ENCODE data around the gene SORBS1.

Gene SORBS1

DNA sequence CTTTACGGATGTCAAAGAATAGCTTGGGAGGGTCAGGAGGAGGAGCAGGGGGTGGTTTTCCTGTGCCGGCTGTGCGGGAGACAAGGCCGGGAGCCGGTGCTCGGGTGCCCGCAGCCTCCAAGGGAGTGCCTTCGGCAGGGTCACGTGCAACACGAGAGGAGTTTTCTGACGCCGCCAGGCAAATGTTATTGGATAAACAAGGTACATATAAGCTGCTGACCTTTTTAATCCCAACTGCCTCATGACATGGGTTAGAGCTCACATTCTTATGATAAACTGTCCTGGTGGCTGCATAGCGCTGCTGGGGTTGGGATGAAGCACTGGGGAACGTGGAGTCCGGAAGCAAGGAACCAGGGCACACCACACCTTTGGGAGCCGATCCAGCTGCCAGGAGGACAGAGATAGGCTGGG is 145.5 kb downstream of the SORBS1 start:
- Histone ChIP-seq H3K79me2 (ENCODE audit: control insufficient read depth, insufficient read depth, low read length, poor library complexity) (no peaks in the 10 kb centered on the region), H3K4me3 (ENCODE audit: low read depth, low read length) (no peak overlapping the region), H3K36me3 (ENCODE audit: control insufficient read depth in 1 of 2, insufficient read depth in 2 of 2, low read length in 2 of 2) (no peaks in the 10 kb centered on the region), H3K9me3 (ENCODE audit: insufficient read depth, low read depth, low read length) (no peaks in the 10 kb centered on the region), H3K27me3 (ENCODE audit: insufficient read depth, low read length) (no peaks in the 10 kb centered on the region), H3K23ac (ENCODE audit: low read length) (no peak overlapping the region), H2BK120ac (ENCODE audit: insufficient read depth, low read length, poor library complexity) (no peak overlapping the region), H3K14ac (ENCODE audit: low read length) (no peak overlapping the region), H3K4ac (ENCODE audit: low read depth, low read length) (no peak overlapping the region), H3K4me1 (ENCODE audit: control insufficient read depth in 1 of 2, insufficient read depth in 2 of 2, low read length in 2 of 2) (no peaks in the 10 kb centered on the region), H3K4me2 (ENCODE audit: low read length) (no peak overlapping the region), H3K27ac (ENCODE audit: low read depth, low read length) (no peak overlapping the region), H2AFZ (ENCODE audit: insufficient read depth, low read length, poor library complexity) (no peak overlapping the region), H2AK5ac (ENCODE audit: low read length) (no peak overlapping the region), H4K91ac (ENCODE audit: low read depth, low read length) (no peak overlapping the region), H3K18ac (ENCODE audit: low read length) (no peak overlapping the region), H2BK5ac (ENCODE audit: low read depth, low read length, poor library complexity) (no peak overlapping the region), H4K8ac (ENCODE audit: low read depth, low read length) (no peak overlapping the region), H3K79me1 (ENCODE audit: low read length) (no peaks in the 10 kb centered on the region), H3K9ac (ENCODE audit: low read length) (no peak overlapping the region), H4K12ac (ENCODE audit: low read depth, low read length) (no peak overlapping the region), H2BK12ac (ENCODE audit: low read length) (no peak overlapping the region)
- DNase-seq: peak in 1 of 2 donors; percentile 47
- no CpG with 5 or more reads among the region's 16 CpGs for WGBS (ENCODE audit: extremely low coverage, insufficient coverage, insufficient read length)

DNA sequence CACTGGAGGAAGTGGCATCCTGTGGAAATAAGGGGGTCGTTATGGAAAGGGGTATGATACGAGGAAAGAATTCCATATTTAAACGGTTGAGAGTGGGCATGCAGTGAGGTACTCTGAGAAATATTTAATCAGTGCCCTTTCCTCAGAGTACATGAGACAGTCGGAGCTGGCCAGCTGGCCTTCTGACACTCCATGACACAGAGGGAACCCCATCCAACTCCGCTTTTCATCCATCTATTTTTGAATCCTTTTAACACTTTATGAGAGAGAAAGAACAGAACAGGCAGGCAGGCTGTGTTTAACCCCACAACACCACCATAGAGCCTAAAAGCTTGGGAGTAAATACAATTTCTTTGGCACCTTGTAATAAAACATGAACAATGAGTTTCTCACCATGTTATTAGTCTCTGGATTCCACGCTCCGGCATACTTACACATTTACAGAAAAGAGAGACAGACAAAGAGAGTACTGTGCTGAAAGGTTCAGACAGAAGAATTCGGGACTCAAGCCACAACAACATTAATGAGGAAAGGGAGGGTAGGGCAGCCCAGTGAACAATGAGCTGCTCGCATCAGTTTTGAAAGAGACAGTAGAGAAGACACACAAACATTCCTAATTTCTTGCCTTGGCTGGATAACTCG is 146.2 kb downstream of the SORBS1 start:
- WGBS (ENCODE audit: extremely low coverage, insufficient coverage, insufficient read length): 100% methylated on average over 3 of the region's 10 CpGs

DNA sequence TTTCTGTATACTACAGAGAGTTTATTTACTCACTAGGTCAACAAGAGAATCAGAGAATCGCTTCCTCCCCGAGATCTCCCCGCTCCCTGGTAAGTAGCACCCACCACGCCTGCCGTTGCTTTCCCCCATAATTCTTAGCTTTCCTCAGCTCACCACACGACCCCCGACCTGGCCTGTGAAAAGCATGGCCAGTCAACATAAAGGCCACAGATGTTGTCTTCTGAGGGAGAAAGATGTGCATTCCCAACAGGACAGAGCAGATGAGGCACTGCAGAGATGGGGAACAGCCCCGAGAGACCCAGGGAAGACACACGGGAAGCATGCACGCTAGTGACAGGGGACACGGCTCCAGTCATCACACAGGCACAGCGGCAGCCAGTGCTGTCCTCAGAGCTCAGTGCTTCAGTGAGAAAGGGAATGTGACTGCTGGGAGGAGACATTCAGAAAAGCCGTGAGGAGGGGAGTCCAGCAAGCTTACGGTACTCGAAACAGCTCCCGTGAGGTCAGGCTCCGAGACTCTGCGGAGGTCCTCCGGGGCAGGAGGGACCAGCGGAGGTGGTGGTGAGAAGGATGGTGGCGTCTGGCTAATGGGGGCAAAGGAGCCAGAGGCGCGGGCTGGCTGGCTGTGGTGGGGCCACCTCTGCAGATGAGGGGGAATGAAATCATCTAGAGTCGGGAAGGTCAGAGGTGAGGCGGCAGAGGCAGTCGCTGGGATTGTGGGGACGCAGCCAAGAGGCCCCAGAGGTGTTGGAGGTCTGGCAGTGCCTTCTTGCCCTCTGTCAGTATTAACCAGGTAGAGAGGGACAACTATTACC is 146.9 kb downstream of the SORBS1 start:
- Histone ChIP-seq H4K12ac (ENCODE audit: low read depth, low read length) (no peak overlapping the region), H3K4me1 (ENCODE audit: control insufficient read depth in 1 of 2, insufficient read depth in 2 of 2, low read length in 2 of 2) (no peaks in the 10 kb centered on the region), H3K4me3 (ENCODE audit: low read depth, low read length) (no peak overlapping the region), H3K18ac (ENCODE audit: low read length) (no peak overlapping the region), H2AFZ (ENCODE audit: insufficient read depth, low read length, poor library complexity) (no peak overlapping the region), H3K36me3 (ENCODE audit: control insufficient read depth in 1 of 2, insufficient read depth in 2 of 2, low read length in 2 of 2) (no peaks in the 10 kb centered on the region), H2BK5ac (ENCODE audit: low read depth, low read length, poor library complexity) (no peak overlapping the region), H4K8ac (ENCODE audit: low read depth, low read length) (no peak overlapping the region), H2AK5ac (ENCODE audit: low read length) (no peak overlapping the region), H3K9ac (ENCODE audit: low read length) (no peak overlapping the region), H4K91ac (ENCODE audit: low read depth, low read length) (no peak overlapping the region), H3K9me3 (ENCODE audit: insufficient read depth, low read depth, low read length) (no peaks in the 10 kb centered on the region), H3K79me1 (ENCODE audit: low read length) (no peaks in the 10 kb centered on the region), H3K23ac (ENCODE audit: low read length) (no peak overlapping the region), H2BK12ac (ENCODE audit: low read length) (no peak overlapping the region), H3K27ac (ENCODE audit: low read depth, low read length) (no peak overlapping the region), H3K79me2 (ENCODE audit: control insufficient read depth, insufficient read depth, low read length, poor library complexity) (no peaks in the 10 kb centered on the region), H3K4me2 (ENCODE audit: low read length) (no peak overlapping the region), H3K14ac (ENCODE audit: low read length) (no peak overlapping the region), H3K4ac (ENCODE audit: low read depth, low read length) (no peak overlapping the region), H3K27me3 (ENCODE audit: insufficient read depth, low read length) (no peaks in the 10 kb centered on the region), H2BK120ac (ENCODE audit: insufficient read depth, low read length, poor library complexity) (no peak overlapping the region)
- DNase-seq: no peak
- no CpG with 5 or more reads among the region's 27 CpGs for WGBS (ENCODE audit: extremely low coverage, insufficient coverage, insufficient read length)

More for the DNA sequence above, 146.2 kb downstream of the SORBS1 start:
- Histone ChIP-seq H4K8ac (ENCODE audit: low read depth, low read length) (no peak overlapping the region), H3K79me1 (ENCODE audit: low read length) (no peaks in the 10 kb centered on the region), H3K4ac (ENCODE audit: low read depth, low read length) (no peak overlapping the region), H3K4me2 (ENCODE audit: low read length) (no peak overlapping the region), H3K23ac (ENCODE audit: low read length) (no peak overlapping the region), H2BK120ac (ENCODE audit: insufficient read depth, low read length, poor library complexity) (no peak overlapping the region), H3K27ac (ENCODE audit: low read depth, low read length) (no peak overlapping the region), H3K27me3 (ENCODE audit: insufficient read depth, low read length) (no peaks in the 10 kb centered on the region), H2BK12ac (ENCODE audit: low read length) (no peak overlapping the region), H2BK5ac (ENCODE audit: low read depth, low read length, poor library complexity) (no peak overlapping the region), H4K12ac (ENCODE audit: low read depth, low read length) (no peak overlapping the region), H3K18ac (ENCODE audit: low read length) (no peak overlapping the region), H3K9ac (ENCODE audit: low read length) (no peak overlapping the region), H3K9me3 (ENCODE audit: insufficient read depth, low read depth, low read length) (no peaks in the 10 kb centered on the region), H2AK5ac (ENCODE audit: low read length) (no peak overlapping the region), H4K91ac (ENCODE audit: low read depth, low read length) (no peak overlapping the region), H3K4me3 (ENCODE audit: low read depth, low read length) (no peak overlapping the region), H2AFZ (ENCODE audit: insufficient read depth, low read length, poor library complexity) (no peak overlapping the region), H3K14ac (ENCODE audit: low read length) (no peak overlapping the region), H3K36me3 (ENCODE audit: control insufficient read depth in 1 of 2, insufficient read depth in 2 of 2, low read length in 2 of 2) (no peaks in the 10 kb centered on the region), H3K4me1 (ENCODE audit: control insufficient read depth in 1 of 2, insufficient read depth in 2 of 2, low read length in 2 of 2) (no peaks in the 10 kb centered on the region), H3K79me2 (ENCODE audit: control insufficient read depth, insufficient read depth, low read length, poor library complexity) (no peaks in the 10 kb centered on the region)
- no peak for DNase-seq

DNA sequence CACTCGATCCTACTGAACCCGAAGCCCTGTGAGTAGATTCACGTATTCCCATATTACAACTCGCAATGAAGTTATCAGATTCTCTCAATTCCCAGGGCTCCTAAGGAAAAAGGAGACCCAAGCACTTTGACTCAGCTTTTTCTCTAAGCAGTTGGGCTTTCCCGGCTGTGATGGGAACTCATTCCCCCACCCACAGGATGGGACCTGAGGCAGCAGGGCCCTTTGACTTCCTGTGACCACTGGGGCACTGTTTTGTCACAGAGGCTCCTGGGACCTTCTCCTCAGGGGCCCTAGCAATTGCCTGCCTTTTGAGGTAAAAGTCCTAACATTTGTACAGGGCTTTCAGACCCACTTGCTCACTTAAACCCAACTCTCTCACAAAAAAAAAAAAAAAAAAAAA is 147.6 kb downstream of the SORBS1 start:
- no peak overlapping the region for H3K23ac ChIP-seq (ENCODE audit: low read length)
- no CpG with 5 or more reads among the region's 5 CpGs for WGBS (ENCODE audit: extremely low coverage, insufficient coverage, insufficient read length)
- no peak overlapping the region for H3K9ac ChIP-seq (ENCODE audit: low read length)
- no peak overlapping the region for H2AFZ ChIP-seq (ENCODE audit: insufficient read depth, low read length, poor library complexity)
- H3K27ac ChIP-seq (ENCODE audit: low read depth, low read length): no peak overlapping the region
- no peaks in the 10 kb centered on the region for H3K79me1 ChIP-seq (ENCODE audit: low read length)
- H3K4me3 ChIP-seq (ENCODE audit: low read depth, low read length): no peak overlapping the region
- H2BK12ac ChIP-seq (ENCODE audit: low read length): no peak overlapping the region
- H3K27me3 ChIP-seq (ENCODE audit: insufficient read depth, low read length): no peaks in the 10 kb centered on the region
- H4K91ac ChIP-seq (ENCODE audit: low read depth, low read length): no peak overlapping the region
- no peak overlapping the region for H4K8ac ChIP-seq (ENCODE audit: low read depth, low read length)
- no peaks in the 10 kb centered on the region for H3K9me3 ChIP-seq (ENCODE audit: insufficient read depth, low read depth, low read length)
- H3K14ac ChIP-seq (ENCODE audit: low read length): no peak overlapping the region
- no peak overlapping the region for H3K18ac ChIP-seq (ENCODE audit: low read length)
- no peak overlapping the region for H3K4me2 ChIP-seq (ENCODE audit: low read length)
- H3K4ac ChIP-seq (ENCODE audit: low read depth, low read length): no peak overlapping the region
- H4K12ac ChIP-seq (ENCODE audit: low read depth, low read length): no peak overlapping the region
- H2BK5ac ChIP-seq (ENCODE audit: low read depth, low read length, poor library complexity): no peak overlapping the region
- H3K36me3 ChIP-seq (ENCODE audit: control insufficient read depth in 1 of 2, insufficient read depth in 2 of 2, low read length in 2 of 2): no peaks in the 10 kb centered on the region
- DNase-seq: no peak
- no peaks in the 10 kb centered on the region for H3K79me2 ChIP-seq (ENCODE audit: control insufficient read depth, insufficient read depth, low read length, poor library complexity)
- H2BK120ac ChIP-seq (ENCODE audit: insufficient read depth, low read length, poor library complexity): no peak overlapping the region
- no peak overlapping the region for H2AK5ac ChIP-seq (ENCODE audit: low read length)
- no peaks in the 10 kb centered on the region for H3K4me1 ChIP-seq (ENCODE audit: control insufficient read depth in 1 of 2, insufficient read depth in 2 of 2, low read length in 2 of 2)

Measured in trophoblast cell (in vitro differentiated cells and primary cell).